Measurements from ENCODE around the gene TBC1D32. TPM values are rescaled to one million over a fixed set of nuclear protein-coding genes. Genes with fewer than 3 reads are reported as not detected.
"Not testable (repeated sequence)": the region's sequence is repeated elsewhere in the genome, so short reads cannot be mapped to it uniquely, and the experiment has no call there.

The TBC1D32 gene
- total RNA-seq, 1 experiment from 2014 or later, result 5.2 TPM

DNA sequence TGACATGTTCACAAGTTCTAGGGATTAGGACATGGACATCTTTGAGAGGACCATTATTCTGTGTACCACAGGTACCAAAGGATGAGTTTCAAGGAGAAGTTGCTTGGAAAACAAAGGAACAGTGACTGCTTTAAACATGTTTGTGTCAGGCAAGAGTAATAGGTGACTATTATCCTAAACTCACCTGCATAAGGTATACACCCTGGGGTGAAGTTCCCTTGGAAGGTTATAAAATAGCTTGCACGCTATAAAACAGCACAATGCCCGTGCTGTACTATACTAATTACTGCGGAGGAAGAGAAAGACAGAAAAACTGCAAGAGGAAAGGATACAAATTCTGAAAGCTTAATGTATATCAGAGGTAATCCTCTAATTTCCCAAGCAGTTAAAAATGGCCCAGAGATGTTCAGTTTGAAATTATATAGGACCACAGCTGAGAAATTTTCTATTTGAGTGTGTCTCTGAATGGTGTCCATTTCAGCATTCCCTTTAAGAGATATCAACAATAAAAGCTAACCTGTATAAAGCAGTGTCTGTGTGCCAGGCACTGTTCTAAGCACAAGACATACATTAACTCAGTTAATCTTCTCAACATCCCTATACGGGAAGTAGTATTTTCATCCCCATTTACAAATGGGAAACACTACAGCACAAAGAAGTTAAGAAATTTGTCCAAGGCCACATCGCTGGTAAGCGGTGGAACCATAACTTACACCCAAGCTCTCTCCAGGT lies 19.7 kb downstream of the TBC1D32 start (continued):
- TF ChIP-seq, protein P1, sequence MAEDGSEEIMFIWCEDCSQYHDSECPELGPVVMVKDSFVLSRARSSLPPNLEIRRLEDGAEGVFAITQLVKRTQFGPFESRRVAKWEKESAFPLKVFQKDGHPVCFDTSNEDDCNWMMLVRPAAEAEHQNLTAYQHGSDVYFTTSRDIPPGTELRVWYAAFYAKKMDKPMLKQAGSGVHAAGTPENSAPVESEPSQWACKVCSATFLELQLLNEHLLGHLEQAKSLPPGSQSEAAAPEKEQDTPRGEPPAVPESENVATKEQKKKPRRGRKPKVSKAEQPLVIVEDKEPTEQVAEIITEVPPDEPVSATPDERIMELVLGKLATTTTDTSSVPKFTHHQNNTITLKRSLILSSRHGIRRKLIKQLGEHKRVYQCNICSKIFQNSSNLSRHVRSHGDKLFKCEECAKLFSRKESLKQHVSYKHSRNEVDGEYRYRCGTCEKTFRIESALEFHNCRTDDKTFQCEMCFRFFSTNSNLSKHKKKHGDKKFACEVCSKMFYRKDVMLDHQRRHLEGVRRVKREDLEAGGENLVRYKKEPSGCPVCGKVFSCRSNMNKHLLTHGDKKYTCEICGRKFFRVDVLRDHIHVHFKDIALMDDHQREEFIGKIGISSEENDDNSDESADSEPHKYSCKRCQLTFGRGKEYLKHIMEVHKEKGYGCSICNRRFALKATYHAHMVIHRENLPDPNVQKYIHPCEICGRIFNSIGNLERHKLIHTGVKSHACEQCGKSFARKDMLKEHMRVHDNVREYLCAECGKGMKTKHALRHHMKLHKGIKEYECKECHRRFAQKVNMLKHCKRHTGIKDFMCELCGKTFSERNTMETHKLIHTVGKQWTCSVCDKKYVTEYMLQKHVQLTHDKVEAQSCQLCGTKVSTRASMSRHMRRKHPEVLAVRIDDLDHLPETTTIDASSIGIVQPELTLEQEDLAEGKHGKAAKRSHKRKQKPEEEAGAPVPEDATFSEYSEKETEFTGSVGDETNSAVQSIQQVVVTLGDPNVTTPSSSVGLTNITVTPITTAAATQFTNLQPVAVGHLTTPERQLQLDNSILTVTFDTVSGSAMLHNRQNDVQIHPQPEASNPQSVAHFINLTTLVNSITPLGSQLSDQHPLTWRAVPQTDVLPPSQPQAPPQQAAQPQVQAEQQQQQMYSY (CRISPR knock-in tag; IDR thresholded peaks at IDR 0.05), result no peak
- TF ChIP-seq GABPB1 (CRISPR knock-in tag; IDR thresholded peaks at IDR 0.05) (no peak), AFF4 (CRISPR knock-in tag; IDR thresholded peaks at IDR 0.05; ENCODE audit: borderline replicate concordance) (no peak), ERG (CRISPR knock-in tag; IDR thresholded peaks at IDR 0.05) (no peak)

DNA sequence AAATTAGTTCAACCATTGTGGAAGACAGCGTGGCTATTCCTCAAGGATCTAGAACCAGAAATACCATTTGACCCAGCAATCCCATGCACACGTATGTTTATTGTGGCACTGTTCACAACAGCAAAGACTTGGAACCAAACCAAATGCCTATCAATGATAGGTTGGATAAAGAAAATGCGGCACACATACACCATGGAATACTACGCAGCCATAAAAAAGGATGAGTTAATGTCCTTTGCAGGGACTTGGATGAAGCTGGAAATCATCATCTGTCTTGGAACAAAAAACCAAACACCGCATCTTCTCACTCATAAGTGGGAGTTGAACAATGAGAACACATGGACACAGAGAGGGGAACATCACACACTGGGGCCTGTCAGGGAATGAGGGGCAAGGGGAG lies 22.5 kb downstream of the TBC1D32 start:
- POLR2A ChIA-PET; H3K9me3 Mint-ChIP-seq; H3K4me1 Mint-ChIP-seq; ATAC-seq; H3K27ac Mint-ChIP-seq; CTCF ChIA-PET; H3K36me3 Mint-ChIP-seq; H3K4me3 Mint-ChIP-seq; H3K27me3 Mint-ChIP-seq (ENCODE audit: low read depth); DNase-seq (ENCODE audit: low spot score): not testable (repeated sequence)

DNA sequence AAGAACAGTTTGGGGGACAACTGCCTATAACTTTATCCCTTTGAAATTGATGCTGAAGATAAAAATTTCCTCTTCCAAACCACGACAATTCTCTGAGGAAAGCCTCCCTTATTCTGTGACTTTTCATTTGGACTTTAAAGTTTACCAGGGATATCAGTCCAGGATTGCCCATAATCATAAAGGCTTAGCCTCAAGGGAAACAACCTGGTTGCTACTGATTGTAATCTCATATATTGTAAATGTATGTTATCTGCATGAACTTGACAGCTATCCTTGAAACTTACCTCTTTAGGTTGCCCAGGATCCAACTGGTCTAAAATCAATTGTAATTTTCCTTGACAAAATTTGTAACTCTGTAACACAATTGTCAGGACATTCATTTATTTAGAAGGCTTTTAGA lies 23.8 kb downstream of the TBC1D32 start:
- peaks cover 6% of the 10 kb centered on the region for H3K9me3 Mint-ChIP-seq
- no peaks in the 10 kb centered on the region for H3K27me3 Mint-ChIP-seq (ENCODE audit: low read depth)
- ATAC-seq (no peak), DNase-seq (ENCODE audit: low spot score) (no peak)
- CTCF ChIA-PET, result no interaction called here
- POLR2A ChIA-PET, result no interaction called here
- no peak overlapping the region for H3K27ac Mint-ChIP-seq
- no peak overlapping the region for H3K4me3 Mint-ChIP-seq
- no peaks in the 10 kb centered on the region for H3K4me1 Mint-ChIP-seq
- H3K36me3 Mint-ChIP-seq, result peaks cover 7% of the 10 kb centered on the region
- no peak for TF ChIP-seq SOX15 (CRISPR knock-in tag; IDR thresholded peaks at IDR 0.05)
- TF ChIP-seq, protein P2, sequence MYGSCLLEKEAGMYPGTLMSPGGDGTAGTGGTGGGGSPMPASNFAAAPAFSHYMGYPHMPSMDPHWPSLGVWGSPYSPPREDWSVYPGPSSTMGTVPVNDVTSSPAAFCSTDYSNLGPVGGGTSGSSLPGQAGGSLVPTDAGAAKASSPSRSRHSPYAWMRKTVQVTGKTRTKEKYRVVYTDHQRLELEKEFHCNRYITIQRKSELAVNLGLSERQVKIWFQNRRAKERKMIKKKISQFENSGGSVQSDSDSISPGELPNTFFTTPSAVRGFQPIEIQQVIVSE (CRISPR knock-in tag; IDR thresholded peaks at IDR 0.05; ENCODE audit: borderline replicate concordance), result no peak
- no peak for TF ChIP-seq ZNF416 (CRISPR knock-in tag; IDR thresholded peaks at IDR 0.05)
- no peak for TF ChIP-seq FOXK1 (CRISPR knock-in tag; IDR thresholded peaks at IDR 0.05)
- TF ChIP-seq ATF3 (CRISPR knock-in tag; conservative IDR thresholded peaks at IDR 0.05), result no peak
- TF ChIP-seq ATF6 (CRISPR knock-in tag; IDR thresholded peaks at IDR 0.05), result no peak
- TF ChIP-seq, protein P3, sequence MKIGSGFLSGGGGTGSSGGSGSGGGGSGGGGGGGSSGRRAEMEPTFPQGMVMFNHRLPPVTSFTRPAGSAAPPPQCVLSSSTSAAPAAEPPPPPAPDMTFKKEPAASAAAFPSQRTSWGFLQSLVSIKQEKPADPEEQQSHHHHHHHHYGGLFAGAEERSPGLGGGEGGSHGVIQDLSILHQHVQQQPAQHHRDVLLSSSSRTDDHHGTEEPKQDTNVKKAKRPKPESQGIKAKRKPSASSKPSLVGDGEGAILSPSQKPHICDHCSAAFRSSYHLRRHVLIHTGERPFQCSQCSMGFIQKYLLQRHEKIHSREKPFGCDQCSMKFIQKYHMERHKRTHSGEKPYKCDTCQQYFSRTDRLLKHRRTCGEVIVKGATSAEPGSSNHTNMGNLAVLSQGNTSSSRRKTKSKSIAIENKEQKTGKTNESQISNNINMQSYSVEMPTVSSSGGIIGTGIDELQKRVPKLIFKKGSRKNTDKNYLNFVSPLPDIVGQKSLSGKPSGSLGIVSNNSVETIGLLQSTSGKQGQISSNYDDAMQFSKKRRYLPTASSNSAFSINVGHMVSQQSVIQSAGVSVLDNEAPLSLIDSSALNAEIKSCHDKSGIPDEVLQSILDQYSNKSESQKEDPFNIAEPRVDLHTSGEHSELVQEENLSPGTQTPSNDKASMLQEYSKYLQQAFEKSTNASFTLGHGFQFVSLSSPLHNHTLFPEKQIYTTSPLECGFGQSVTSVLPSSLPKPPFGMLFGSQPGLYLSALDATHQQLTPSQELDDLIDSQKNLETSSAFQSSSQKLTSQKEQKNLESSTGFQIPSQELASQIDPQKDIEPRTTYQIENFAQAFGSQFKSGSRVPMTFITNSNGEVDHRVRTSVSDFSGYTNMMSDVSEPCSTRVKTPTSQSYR (CRISPR knock-in tag; IDR thresholded peaks at IDR 0.05), result no peak
- TF ChIP-seq KAT7 (CRISPR knock-in tag; IDR thresholded peaks at IDR 0.05; ENCODE audit: borderline replicate concordance), result no peak

Data from WTC11 (cell line).